HS-27A (cell line): ENCODE measurements around the gene NOPCHAP1.

Source experiments
- DNase-seq: peaks from one replicate; pipeline ENCODE4 v3.0.0-alpha.2; 2012; ENCODE audit warnings: low read depth, missing footprints

NOPCHAP1 gene

DNA sequence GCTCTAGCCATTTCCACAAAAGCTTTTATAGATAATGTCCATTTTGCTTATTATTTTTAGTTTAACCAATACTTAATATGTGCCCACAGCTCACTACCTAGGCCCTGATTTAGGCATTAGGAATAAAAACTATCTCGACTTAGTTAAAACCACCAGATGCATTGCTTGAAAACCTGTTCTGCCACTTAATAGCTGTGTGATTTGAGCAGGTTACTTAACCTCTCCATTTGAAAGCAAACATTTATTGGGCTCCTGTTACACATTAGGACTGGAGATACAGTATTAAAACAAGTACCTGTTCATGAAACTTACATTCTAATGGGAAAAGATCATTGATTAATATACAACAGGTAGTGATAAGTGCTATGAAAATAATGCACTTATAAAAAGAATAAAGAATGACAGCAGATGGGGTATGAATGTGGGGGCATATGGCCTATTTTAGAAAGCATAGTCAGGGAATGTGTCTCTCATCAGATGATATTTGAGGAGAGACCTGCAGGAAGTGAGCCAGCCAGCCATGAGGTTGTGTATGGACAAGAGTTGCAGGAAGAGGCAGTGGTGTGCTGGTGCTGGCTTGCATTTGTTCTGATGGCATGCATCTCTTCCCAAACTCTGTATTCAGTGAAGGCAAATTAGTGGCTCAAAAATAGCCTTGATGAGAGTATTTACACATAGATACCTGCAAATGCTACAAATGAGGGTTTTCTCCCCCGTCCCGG is 34.3 kb downstream of the NOPCHAP1 start:
- no peak for DNase-seq

DNA sequence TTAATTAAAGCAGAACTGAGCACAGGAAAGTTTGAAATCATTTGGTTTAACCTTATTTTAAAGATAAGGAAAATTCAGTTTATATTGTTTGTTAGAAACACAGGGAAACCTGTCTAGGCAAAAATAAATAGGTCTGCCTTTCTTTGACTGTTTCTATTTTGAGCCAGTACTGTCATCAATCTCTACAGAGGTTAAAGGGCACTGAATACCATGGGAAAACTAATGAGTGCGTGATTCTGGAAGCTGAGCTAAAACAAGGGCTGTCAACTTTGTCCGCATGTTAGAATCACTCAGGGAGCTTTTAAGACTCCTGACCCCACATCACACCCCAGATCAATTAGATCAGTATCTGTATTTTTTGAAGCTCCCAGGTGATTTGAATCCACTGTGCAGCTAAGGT is 38.8 kb downstream of the NOPCHAP1 start:
- no peak for DNase-seq

DNA sequence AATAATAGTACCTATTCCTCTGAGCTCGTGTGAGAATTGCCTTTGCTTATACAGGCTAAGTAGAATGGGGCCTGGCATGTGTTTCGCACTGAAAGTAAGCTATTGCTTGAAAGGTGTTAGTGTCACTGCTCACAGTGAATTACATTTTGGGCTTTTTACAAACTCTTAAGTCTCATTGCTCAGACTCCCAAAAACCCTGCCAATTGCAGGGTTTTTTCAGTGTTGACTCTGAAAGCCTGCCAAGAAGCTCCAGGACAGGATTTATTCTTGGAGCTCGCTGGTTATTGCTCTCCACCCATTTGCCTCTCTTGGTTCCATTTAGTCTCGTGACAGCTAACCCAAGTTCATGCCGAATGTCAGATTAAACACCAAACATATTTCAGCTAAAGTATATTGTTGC is 39.8 kb downstream of the NOPCHAP1 start:
- DNase-seq, result no peak

GRCh38 chr12:105026411-105026810 is 40.3 kb downstream of the NOPCHAP1 start:
- DNase-seq, result no peak

DNA sequence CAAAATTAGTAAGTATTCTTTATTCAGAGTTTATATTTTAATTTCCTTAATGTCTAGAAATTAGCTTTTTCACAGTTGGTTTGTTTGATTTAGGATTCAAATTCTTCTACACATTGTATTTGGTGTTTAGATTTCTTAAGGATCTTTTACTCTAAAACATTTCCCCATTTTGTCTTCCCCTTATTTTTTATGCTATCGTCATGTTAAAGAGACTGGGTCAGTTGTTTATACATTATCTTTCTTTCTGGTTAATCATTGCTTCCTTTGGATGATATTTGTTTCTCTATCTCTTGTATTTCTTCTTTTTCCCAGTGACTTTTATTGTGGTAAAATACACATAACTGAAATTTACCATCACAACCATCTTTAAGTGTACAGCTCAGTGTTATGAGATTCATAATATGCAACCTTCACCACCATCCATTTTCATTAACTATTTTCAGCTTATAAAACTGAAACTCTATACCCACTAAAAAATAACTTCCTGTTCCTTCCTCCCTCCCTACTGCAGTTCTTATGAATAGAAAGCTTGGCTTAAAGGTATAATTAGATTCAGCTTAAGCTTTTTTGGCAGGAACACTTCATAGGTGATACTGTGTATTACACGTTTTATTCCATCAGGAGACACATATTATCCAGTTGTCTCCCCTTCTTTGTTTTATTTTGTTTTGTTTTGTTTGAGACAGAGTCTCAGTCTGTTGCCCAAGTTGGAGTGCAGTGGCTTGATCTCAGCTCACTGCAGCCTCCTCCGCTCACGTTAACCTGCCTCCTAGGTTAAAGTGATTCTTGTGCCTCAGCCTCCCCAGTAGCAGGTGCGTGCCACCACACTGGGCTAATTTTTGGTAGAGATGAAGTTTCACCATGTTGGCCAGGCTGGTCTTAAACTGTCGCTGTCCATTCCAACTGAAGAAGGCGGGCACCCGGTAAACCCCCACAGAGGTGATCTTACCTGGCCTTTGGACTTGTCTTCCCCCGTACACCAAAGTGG is 45.0 kb downstream of the NOPCHAP1 start:
- no peak for DNase-seq

- DNase-seq, result no peak
These were observed 46.7 kb downstream of the NOPCHAP1 start for GRCh38 chr12:105032703-105033357.

GRCh38 chr12:105033851-105034250 is 47.7 kb downstream of the NOPCHAP1 start:
- DNase-seq, result no peak
